ENCODE measurements around the gene USP12.

- TF ChIP-seq GATA3 (IDR thresholded peaks at IDR 0.05; ENCODE audit: low read depth, low read length) (no peak), GATA2 (IDR thresholded peaks at IDR 0.05; ENCODE audit: low read depth, low read length) (no peak)
These were observed 144.4 kb downstream of the USP12 start for GRCh38 chr13:27027086-27027667.
